DND-41 (cell line): ENCODE measurements around the gene CRACR2B.

ENCODE experiments used
- ATAC-seq: fragments of 200-7000 bp; cut with Tn5 transposase; 3 replicates; pipeline ENCODE4 v1.9.1; 2021; ENCODE audit warnings: low read depth; ENCODE audit not compliant: insufficient read depth
- DNase-seq: peaks from one replicate; pipeline ENCODE4 v3.0.0-alpha.2; 2020
- H2AFZ ChIP-seq: 2 replicates; pipeline ENCODE4 v1.6.0; 2012; ENCODE audit warnings: low read depth, low read length
- H3K27ac ChIP-seq: 2 replicates; pipeline ENCODE4 v1.5.1; 2012; ENCODE audit warnings: low read length, inconsistent platforms
- H3K27me3 ChIP-seq: fragments of 200-600 bp; sonication (generic); 2 replicates; pipeline ENCODE4 v1.6.0; 2012; ENCODE audit warnings: low read length, mild to moderate bottlenecking, inconsistent platforms; ENCODE audit not compliant: insufficient read depth, poor library complexity
- H3K36me3 ChIP-seq: 2 replicates; pipeline ENCODE4 v1.5.1; 2012; ENCODE audit warnings: low read length, inconsistent platforms; ENCODE audit not compliant: insufficient read depth
- H3K4me1 ChIP-seq: 2 replicates; pipeline ENCODE4 v1.5.1; 2012; ENCODE audit warnings: mild to moderate bottlenecking, low read length; ENCODE audit not compliant: insufficient read depth
- H3K4me2 ChIP-seq: 2 replicates; pipeline ENCODE4 v1.6.0; 2012; ENCODE audit warnings: mild to moderate bottlenecking, moderate library complexity, low read length, inconsistent platforms; ENCODE audit not compliant: insufficient read depth
- H3K4me3 ChIP-seq, 2 experiments: fragments of 200-600 bp in 1 of 2; shearing (Covaris generic) in 1 of 2; 2 replicates each; pipeline ENCODE4 v1.5.1; 2012 to 2016; ENCODE audit warnings: inconsistent platforms in 2 of 2, low read length in 2 of 2, mild to moderate bottlenecking in 2 of 2, low read depth in 1 of 2, moderate library complexity in 1 of 2
- H3K79me2 ChIP-seq: 2 replicates; pipeline ENCODE4 v1.6.0; 2012; ENCODE audit warnings: low read length, inconsistent platforms; ENCODE audit not compliant: insufficient read depth
- H3K9ac ChIP-seq: 2 replicates; pipeline ENCODE4 v1.6.0; 2012; ENCODE audit warnings: low read depth, mild to moderate bottlenecking, inconsistent platforms, low read length, moderate library complexity
- H3K9me3 ChIP-seq: 2 replicates; pipeline ENCODE4 v1.5.1; 2012; ENCODE audit warnings: low read length, moderate library complexity, mild to moderate bottlenecking, inconsistent platforms; ENCODE audit not compliant: insufficient read depth, severe bottlenecking
- H4K20me1 ChIP-seq: 2 replicates; pipeline ENCODE4 v1.6.0; 2012; ENCODE audit warnings: low read length; ENCODE audit not compliant: insufficient read depth
- CTCF ChIP-seq: IDR thresholded peaks from 2 replicates; pipeline ENCODE4 v1.5.1; 2012; ENCODE audit warnings: borderline replicate concordance, low read length, moderate library complexity, mild to moderate bottlenecking; ENCODE audit not compliant: poor library complexity, severe bottlenecking; ENCODE audit errors: extremely low read depth
- EZH2 ChIP-seq: IDR thresholded peaks from 3 replicates; pipeline ENCODE4 v1.6.1; 2012; ENCODE audit warnings: borderline replicate concordance, low read depth, mild to moderate bottlenecking, moderate library complexity, low read length, inconsistent platforms; ENCODE audit not compliant: severe bottlenecking

Gene CRACR2B

DNA sequence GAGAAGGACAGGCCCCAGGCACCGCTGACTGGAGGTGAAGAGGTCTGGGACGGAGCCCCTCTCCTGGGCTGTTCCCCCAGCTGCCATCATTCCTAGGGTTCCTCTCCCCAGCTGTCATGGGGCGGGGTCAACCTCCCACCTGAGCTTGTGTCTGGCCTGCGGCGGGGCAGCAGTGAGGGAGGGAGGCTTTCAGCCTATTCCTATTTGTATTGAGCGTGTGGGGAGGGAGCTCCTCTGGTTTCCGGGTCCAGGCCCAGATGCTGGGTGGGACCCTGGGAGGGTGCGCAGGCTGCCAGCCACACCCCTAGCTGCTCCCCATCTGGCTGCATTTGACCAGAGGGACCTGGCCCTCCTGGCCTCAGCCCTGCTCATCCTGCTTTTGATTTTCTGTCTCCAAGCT, 28.7 kb downstream of the CRACR2B start:
- ATAC-seq (no peak), DNase-seq (no peak)
- Histone ChIP-seq H3K27me3 (no peaks in the 10 kb centered on the region), H3K4me1 (no peaks in the 10 kb centered on the region), H3K9me3 (no peaks in the 10 kb centered on the region), H4K20me1 (peaks cover 6% of the 10 kb centered on the region; the same call in 1 of the 2 replicates), H3K4me2 (no peak overlapping the region), H3K9ac (no peak overlapping the region), H3K4me3 (no peak overlapping the region), H3K27ac (no peak overlapping the region), H3K36me3 (no peaks in the 10 kb centered on the region), H3K79me2 (no peaks in the 10 kb centered on the region), H2AFZ (no peak overlapping the region)
- no peak for TF ChIP-seq EZH2
- TF ChIP-seq CTCF, result no peak

DNA sequence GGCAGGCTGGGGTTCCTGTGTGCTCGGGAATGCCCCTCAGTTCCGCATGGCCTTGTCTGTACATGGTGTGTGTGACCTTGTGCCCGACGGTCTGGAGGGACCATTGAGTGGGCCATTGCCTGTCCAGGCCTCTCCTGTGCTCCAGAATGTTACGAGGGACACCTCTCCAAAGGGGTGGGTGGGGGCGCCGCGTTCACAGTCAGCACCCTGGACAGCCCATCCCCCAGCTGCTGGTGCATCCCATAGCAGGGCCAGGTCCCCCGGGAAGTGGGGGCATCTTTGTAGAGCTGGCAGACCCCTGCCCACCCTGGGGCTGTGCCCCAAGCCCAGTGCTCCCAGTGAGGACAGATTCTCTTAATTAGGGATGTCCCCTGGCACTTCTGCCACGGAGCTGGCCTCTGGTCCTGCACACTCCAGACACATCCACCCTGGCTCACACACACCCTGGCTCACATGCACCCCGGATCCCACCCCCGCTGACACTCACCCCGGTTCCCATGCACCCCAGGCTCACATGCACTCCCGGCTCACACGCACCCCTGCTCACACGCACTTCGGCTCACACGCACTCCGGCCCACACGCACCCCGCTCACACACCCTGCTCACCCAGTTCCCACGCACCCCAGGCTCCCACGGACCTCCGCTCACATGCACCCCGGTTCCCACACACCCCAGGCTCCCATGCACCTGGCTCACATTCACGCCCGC, 30.5 kb downstream of the CRACR2B start:
- H3K27ac ChIP-seq, result no peak overlapping the region
- no peaks in the 10 kb centered on the region for H3K36me3 ChIP-seq
- no peaks in the 10 kb centered on the region for H3K4me1 ChIP-seq
- H4K20me1 ChIP-seq, result peaks cover 12% of the 10 kb centered on the region
- no peak overlapping the region for H2AFZ ChIP-seq
- ATAC-seq (no peak), DNase-seq (no peak)
- no peaks in the 10 kb centered on the region for H3K9me3 ChIP-seq
- no peaks in the 10 kb centered on the region for H3K79me2 ChIP-seq
- no peak overlapping the region for H3K9ac ChIP-seq
- H3K4me2 ChIP-seq, result no peak overlapping the region
- no peak overlapping the region for H3K4me3 ChIP-seq
- no peak for TF ChIP-seq EZH2
- no peak for TF ChIP-seq CTCF
- H3K27me3 ChIP-seq, result no peaks in the 10 kb centered on the region

DNA sequence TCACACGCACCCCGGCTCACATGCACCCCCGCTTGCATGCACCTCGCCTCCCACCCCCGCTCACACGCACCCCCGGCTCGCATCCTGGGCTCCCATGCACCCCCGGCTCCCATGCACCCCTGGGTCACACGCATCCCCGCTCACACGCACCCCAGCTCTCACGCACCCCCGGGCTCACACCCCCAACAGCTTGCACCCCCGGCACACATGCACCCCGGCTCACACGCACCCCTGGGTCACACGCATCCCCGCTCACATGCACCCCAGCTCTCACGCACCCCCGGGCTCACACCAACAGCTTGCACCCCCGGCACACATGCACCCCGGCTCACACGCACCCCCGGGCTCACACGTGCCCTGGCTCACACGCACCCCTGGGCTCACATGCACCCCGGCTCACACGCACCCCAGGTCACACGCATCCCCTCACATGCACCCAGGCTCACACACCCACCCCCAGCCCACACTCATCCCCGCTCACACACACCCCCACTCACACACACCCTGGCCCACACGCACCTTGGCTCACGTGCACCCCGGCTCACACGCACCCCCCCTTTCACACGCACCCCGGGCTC, 31.1 kb downstream of the CRACR2B start:
- TF ChIP-seq EZH2, result no peak
- TF ChIP-seq CTCF, result no peak
- H4K20me1 ChIP-seq, result peaks cover 16% of the 10 kb centered on the region
- no peaks in the 10 kb centered on the region for H3K9me3 ChIP-seq
- no peak for ATAC-seq
- H3K4me3 ChIP-seq, result no peak overlapping the region
- H3K27me3 ChIP-seq, result no peaks in the 10 kb centered on the region
- no peak overlapping the region for H3K4me2 ChIP-seq
- no peak overlapping the region for H2AFZ ChIP-seq
- no peaks in the 10 kb centered on the region for H3K4me1 ChIP-seq
- H3K9ac ChIP-seq, result no peak overlapping the region
- DNase-seq, result no peak
- H3K79me2 ChIP-seq, result no peaks in the 10 kb centered on the region
- H3K36me3 ChIP-seq, result no peaks in the 10 kb centered on the region
- H3K27ac ChIP-seq, result no peak overlapping the region
